GM19328 (cell line): ENCODE results near the gene PRELID1.

ENCODE experiments used
- ATAC-seq: cut with Tn5 transposase; IDR thresholded peaks from one replicate; pipeline ENCODE4 v1.9.1; 2021; ENCODE audit warnings: mild to moderate bottlenecking, moderate library complexity; ENCODE audit not compliant: unreplicated experiment

The PRELID1 gene

GRCh38 chr5:177313561-177314259 is 10.1 kb downstream of the PRELID1 start:
- ATAC-seq = no peak

DNA sequence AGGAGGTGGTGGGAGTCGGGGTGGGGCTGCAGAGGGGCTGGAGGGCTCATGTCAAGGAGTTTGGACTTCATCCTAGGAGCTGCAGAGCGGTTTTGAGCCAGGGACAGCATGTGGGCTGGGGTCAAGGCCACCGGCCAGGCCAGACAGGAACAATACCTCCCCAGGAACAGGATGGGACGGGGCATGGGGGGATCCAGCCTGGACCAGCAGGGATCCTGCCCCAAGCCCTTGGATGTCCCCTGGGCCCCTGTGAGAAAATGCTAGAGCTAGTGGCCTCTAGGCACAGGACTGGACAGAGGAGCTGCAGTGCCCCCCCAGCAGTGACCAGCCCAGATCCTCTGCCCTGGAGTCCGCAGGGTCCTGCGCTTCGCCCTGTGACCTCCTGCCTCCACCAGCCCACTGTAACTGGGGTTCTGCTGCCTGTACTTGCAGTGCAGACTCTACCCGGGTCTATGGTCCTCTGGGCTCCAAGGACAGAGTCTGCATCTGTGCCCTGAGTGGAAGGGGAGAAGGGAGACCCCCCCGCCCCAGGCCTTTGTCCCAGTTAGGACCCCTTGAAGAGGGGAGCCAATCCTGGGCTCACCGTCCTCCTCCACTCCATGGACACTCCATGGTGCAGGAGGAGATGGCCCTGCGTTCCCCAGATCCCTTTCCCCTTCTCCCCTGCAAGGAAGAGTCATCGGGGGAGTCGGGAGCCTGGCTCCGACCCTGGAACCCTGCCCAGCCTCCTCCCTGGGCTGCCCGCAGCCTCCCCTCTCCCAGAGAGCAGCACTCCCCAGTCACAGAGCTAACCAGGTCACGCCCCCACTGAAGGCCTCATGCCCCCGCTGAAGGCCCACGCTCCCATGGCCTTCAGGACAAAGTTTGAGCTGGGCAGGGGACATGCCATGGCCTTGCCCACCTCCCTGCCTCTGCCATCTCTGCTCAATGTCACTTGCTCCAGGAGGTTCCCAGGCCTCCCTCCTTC is 11.1 kb downstream of the PRELID1 start:
- ATAC-seq = no peak

- ATAC-seq = no peak
Observed at GRCh38 chr5:177315411-177315810, 11.8 kb downstream of the PRELID1 start.

DNA sequence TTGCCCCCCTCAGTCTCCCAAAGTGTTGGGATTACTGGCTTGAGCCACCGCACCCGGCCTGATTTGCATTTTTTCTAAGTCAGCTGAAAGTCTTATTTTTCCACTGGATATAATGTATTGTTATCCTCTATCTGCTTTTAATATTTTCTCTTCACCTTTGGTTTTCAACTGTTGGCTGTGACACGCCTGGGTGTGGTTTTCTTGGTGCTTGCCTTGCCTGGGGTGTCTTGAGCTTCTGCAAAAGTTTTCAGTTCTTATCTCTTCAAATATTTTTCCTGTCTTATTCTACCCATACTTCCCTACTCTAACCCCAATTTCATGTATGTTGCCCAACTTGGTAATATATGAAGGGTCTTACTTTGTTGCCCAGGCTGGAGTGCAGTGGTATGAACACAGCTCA is 12.4 kb downstream of the PRELID1 start:
- no peak for ATAC-seq

GRCh38 chr5:177317959-177318377 is 14.4 kb downstream of the PRELID1 start:
- ATAC-seq = no peak

- ATAC-seq = no peak
Observed at GRCh38 chr5:177319913-177320588, 16.5 kb downstream of the PRELID1 start.

- ATAC-seq = no peak
Observed at GRCh38 chr5:177320879-177321278, 17.3 kb downstream of the PRELID1 start.

DNA sequence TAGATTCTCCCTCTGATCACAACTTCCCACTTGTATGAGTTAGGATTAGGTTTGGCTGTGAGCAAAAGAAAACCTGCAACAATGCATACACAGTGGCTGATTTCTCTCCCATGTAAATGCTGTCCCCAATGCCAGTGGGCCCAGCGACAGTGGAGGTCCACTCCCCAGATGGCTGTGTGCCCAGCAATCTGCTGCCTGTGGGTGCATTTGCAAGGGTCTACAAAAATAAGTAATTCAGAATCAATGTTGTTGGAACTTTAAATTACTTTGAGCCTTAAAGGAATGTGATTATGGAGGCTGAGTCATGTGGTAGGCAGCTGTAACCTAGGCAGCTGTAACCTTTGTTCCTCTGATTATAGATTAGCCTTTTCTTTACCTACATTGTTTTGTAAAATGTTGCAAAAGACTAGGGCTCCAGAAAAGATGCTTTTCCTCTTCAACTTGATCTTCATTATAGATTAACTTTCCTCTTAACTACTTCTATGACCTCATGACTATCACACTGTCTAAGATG is 22.3 kb downstream of the PRELID1 start:
- no peak for ATAC-seq

- no peak for ATAC-seq
Observed at GRCh38 chr5:177327539-177328522, 24.2 kb downstream of the PRELID1 start.

GRCh38 chr5:177328545-177329231 is 25.1 kb downstream of the PRELID1 start:
- no peak for ATAC-seq

GRCh38 chr5:177329883-177330282 is 26.3 kb downstream of the PRELID1 start:
- no peak for ATAC-seq

DNA sequence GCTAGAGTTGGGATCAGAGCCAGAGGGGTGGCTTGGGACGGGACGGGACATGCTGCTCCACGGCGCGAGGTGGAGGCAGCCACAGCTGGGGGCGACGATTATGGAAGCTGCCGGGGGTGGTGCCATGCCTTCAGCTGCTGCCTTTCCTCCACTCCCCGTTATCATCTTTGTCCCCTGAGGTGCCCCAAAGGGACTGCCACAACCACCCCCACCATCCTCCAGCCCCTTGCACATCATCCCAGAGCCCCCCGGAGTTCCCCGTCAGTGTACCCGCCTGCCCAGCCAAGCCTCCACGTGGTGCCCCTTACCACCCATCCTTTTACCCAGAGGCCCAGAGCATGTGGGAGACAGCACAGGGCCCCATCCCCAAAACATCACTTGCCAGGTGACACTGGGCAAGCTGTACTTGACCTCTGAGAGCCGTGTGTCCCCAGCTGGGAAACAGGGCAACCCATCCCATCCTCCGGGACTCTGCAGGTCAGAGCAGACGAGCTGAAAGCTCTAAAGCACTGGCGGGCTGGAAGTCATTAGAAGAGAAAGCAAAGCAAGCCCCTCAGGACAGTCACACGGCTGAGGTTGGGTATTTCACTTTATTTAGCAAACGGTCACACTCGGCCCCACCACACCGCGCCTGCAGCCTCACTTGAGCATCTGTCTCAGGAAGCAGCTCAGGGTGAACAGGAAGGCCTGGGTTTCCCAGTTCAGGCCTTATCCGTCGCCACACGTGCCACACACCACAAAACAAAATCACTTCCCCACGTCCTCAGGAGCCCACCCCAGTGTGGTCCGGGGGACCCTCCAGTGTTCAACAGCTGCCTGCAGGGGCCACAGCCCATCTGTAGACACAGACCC is 27.6 kb downstream of the PRELID1 start:
- no peak for ATAC-seq

- no peak for ATAC-seq
Observed at GRCh38 chr5:177332031-177332895, 28.7 kb downstream of the PRELID1 start.

GRCh38 chr5:177332896-177333260 is 29.3 kb downstream of the PRELID1 start:
- ATAC-seq = no peak

DNA sequence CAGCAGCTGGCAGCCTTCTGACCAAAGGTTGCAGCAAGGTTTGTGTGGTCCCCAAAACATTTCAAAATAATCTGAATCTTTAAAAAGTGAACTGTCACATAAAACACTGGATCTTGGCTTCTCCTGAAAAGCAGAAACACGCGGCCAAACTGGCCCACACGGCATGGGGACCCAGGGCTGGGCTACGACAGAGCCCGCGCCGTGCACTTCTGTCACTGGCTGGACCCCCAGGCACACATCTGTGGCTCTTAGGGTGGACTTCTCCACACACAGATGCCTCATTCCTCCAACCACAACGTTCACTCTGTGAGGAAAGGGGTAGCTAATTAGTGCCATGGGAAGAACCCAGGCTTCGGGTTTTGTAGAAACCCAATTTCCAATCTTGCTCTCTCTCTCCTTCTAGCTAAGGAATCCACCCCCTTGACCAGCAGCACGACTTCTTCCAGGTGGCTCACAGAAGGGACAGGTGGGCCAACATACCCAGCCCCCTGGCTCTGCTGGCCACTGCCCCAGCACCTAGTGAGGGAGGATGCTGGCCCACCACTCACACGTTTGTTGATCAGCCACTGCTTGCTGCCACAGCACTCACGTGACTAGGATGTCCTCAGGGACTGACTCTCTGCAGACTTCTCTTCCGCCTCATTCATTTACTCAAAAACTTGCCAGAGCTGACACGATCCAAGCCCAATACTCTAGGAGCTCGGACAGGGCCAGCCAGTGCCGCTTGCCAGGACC is 30.0 kb downstream of the PRELID1 start:
- ATAC-seq = no peak

DNA sequence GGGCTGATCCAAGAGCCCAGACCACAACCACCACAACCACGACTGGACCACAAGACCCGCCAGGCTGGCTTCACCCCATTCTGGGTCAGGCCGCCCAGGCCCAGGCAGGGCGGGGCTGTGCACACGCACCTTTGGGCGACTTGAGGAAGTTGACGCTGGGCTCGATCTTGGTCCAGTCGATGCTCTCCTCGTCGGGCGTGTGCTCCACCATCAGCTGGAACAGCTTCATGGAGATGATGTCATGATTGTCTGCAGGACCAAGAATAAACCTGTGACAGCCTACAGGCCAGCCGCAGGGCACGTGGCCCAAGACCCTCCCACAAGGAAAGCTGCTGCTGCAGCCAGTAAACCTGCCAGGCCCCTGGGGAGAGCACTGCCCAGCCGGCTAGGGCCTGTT is 30.6 kb downstream of the PRELID1 start:
- no peak for ATAC-seq
